Mesenchymal stem cell (in vitro differentiated cells and primary cell): ENCODE measurements around the gene THEM4.

Experiments
- DNase-seq: peaks from one replicate; pipeline ENCODE4 v3.0.0-alpha.2; 2013
- H2AFZ ChIP-seq: one replicate; pipeline ENCODE4 v1.6.1; 2013; ENCODE audit warnings: low read depth, mild to moderate bottlenecking, control low read depth, inconsistent platforms, low read length, moderate library complexity
- H2AK5ac ChIP-seq: 2 replicates; pipeline ENCODE4 v1.6.1; 2013; ENCODE audit warnings: low read length, moderate library complexity, mild to moderate bottlenecking, inconsistent platforms; ENCODE audit not compliant: severe bottlenecking
- H2BK120ac ChIP-seq: one replicate; pipeline ENCODE4 v1.6.1; 2013; ENCODE audit warnings: low read depth, mild to moderate bottlenecking, inconsistent platforms, low read length, moderate library complexity
- H2BK12ac ChIP-seq, 2 experiments: one replicate each; pipeline ENCODE4 v1.6.1; 2013; ENCODE audit warnings: inconsistent platforms in 2 of 2, low read length in 2 of 2, mild to moderate bottlenecking in 2 of 2, moderate library complexity in 2 of 2, control low read depth in 1 of 2
- H2BK15ac ChIP-seq: one replicate; pipeline ENCODE4 v1.6.1; 2013; ENCODE audit warnings: mild to moderate bottlenecking, low read depth, inconsistent platforms; ENCODE audit not compliant: poor library complexity, severe bottlenecking
- H2BK5ac ChIP-seq: 2 replicates; pipeline ENCODE4 v1.6.1; 2013; ENCODE audit warnings: low read depth, mild to moderate bottlenecking, low read length, control low read depth, inconsistent platforms; ENCODE audit not compliant: poor library complexity, severe bottlenecking
- H3K14ac ChIP-seq, 2 experiments: one replicate each; pipeline ENCODE4 v1.6.1; 2013; ENCODE audit warnings: inconsistent platforms in 2 of 2, low read length in 2 of 2, control low read depth in 1 of 2, mild to moderate bottlenecking in 1 of 2, moderate library complexity in 1 of 2
- H3K18ac ChIP-seq, 2 experiments: one replicate each; pipeline ENCODE4 v1.6.1; 2013; ENCODE audit warnings: inconsistent platforms in 2 of 2, low read length in 2 of 2, control low read depth in 1 of 2, low read depth in 1 of 2, mild to moderate bottlenecking in 1 of 2
- H3K23ac ChIP-seq, 2 experiments: one replicate each; pipeline ENCODE4 v1.6.1; 2013; ENCODE audit warnings: inconsistent platforms in 2 of 2, low read length in 2 of 2, mild to moderate bottlenecking in 2 of 2, moderate library complexity in 2 of 2, control low read depth in 1 of 2
- H3K27ac ChIP-seq: 2 replicates; pipeline ENCODE4 v1.5.1; 2013; ENCODE audit warnings: mild to moderate bottlenecking, moderate library complexity, low read length, control low read depth, inconsistent platforms; ENCODE audit not compliant: poor library complexity, severe bottlenecking
- H3K27me3 ChIP-seq, 2 experiments: 2 replicates each; pipeline versions ENCODE4 v1.6.1 to v1.7.0; 2013; ENCODE audit warnings: low read length in 2 of 2, mild to moderate bottlenecking in 2 of 2, moderate library complexity in 2 of 2, control low read depth in 1 of 2, inconsistent platforms in 1 of 2; ENCODE audit not compliant: control insufficient read depth in 1 of 2, insufficient read depth in 1 of 2
- H3K36me3 ChIP-seq, 2 experiments: 2 replicates each; pipeline versions ENCODE4 v1.6.1 to v1.7.0; 2013; ENCODE audit warnings: low read length in 2 of 2, control low read depth in 1 of 2, inconsistent platforms in 1 of 2, low read depth in 1 of 2, mild to moderate bottlenecking in 1 of 2; ENCODE audit not compliant: insufficient read depth in 2 of 2, control insufficient read depth in 1 of 2
- H3K4ac ChIP-seq, 2 experiments: one replicate each; pipeline ENCODE4 v1.6.1; 2013; ENCODE audit warnings: inconsistent platforms in 2 of 2, low read length in 2 of 2, mild to moderate bottlenecking in 2 of 2, moderate library complexity in 2 of 2, control low read depth in 1 of 2, low read depth in 1 of 2
- H3K4me1 ChIP-seq: 2 replicates; pipeline ENCODE4 v1.6.1; 2013; ENCODE audit warnings: low read depth, low read length, control low read depth; ENCODE audit not compliant: control insufficient read depth, insufficient read depth
- H3K4me2 ChIP-seq: 2 replicates; pipeline ENCODE4 v1.6.1; 2013; ENCODE audit warnings: low read length, mild to moderate bottlenecking, inconsistent platforms; ENCODE audit not compliant: poor library complexity, severe bottlenecking
- H3K4me3 ChIP-seq, 2 experiments: 2 replicates each; pipeline versions ENCODE4 v1.5.1 to v1.7.0; 2013; ENCODE audit warnings: low read length in 2 of 2, mild to moderate bottlenecking in 2 of 2, control low read depth in 1 of 2, low read depth in 1 of 2; ENCODE audit not compliant: insufficient read depth in 1 of 2
- H3K79me1 ChIP-seq: replicated peaks from 2 replicates; pipeline ENCODE4 v1.6.1; 2013; ENCODE audit warnings: mild to moderate bottlenecking, control low read depth, low read length, inconsistent platforms; ENCODE audit not compliant: poor library complexity, severe bottlenecking
- H3K9ac ChIP-seq: 2 replicates; pipeline ENCODE4 v1.7.0; 2013; ENCODE audit warnings: mild to moderate bottlenecking, low read length, moderate library complexity
- H3K9me3 ChIP-seq: 2 replicates; pipeline ENCODE4 v1.7.0; 2013; ENCODE audit warnings: mild to moderate bottlenecking, low read length; ENCODE audit not compliant: control insufficient read depth
- H4K8ac ChIP-seq: one replicate; pipeline ENCODE4 v1.6.1; 2013; ENCODE audit warnings: inconsistent platforms, mild to moderate bottlenecking, low read length, moderate library complexity
- H4K91ac ChIP-seq: one replicate; pipeline ENCODE4 v1.6.1; 2013; ENCODE audit warnings: mild to moderate bottlenecking, low read length, inconsistent platforms
- WGBS: methylation state at CpG from one replicate; pipeline ENCODE4 v1.1.7; 2013; ENCODE audit warnings: mixed read lengths; 5-methylcytosine and 5-hydroxymethylcytosine counted together

THEM4 gene

GRCh38 chr1:151867765-151868411, 41.4 kb downstream of the THEM4 start:
- Histone ChIP-seq H2BK5ac (no peak overlapping the region), H2BK12ac (no peak overlapping the region), H3K14ac (no peak overlapping the region), H3K27me3 (peaks cover 0 to 4% of the 10 kb centered on the region in 2 experiments), H3K36me3 (peaks cover 0 to 5% of the 10 kb centered on the region in 2 experiments), H3K4me2 (no peak overlapping the region), H3K23ac (no peak overlapping the region), H3K79me1 (no peaks in the 10 kb centered on the region), H2BK15ac (no peak overlapping the region), H4K91ac (no peak overlapping the region), H2AK5ac (no peak overlapping the region), H4K8ac (no peak overlapping the region), H3K9me3 (no peaks in the 10 kb centered on the region), H3K27ac (no peak overlapping the region), H2AFZ (no peak overlapping the region), H3K18ac (no peak overlapping the region), H3K4me1 (no peaks in the 10 kb centered on the region), H3K4me3 (no peak overlapping the region), H3K4ac (no peak overlapping the region), H2BK120ac (no peak overlapping the region), H3K9ac (peak overlapping the region; percentile 36)
- WGBS: 67% methylated on average over 5 of the region's 7 CpGs
- peak; percentile 46 for DNase-seq

GRCh38 chr1:151867321-151867720, 42.0 kb downstream of the THEM4 start:
- Histone ChIP-seq H4K91ac (no peak overlapping the region), H2AFZ (no peak overlapping the region), H3K27ac (no peak overlapping the region), H3K36me3 (peaks cover 0 to 5% of the 10 kb centered on the region in 2 experiments), H3K4me3 (no peak overlapping the region), H3K27me3 (peaks cover 0 to 9% of the 10 kb centered on the region in 2 experiments), H3K9me3 (no peaks in the 10 kb centered on the region), H3K4ac (no peak overlapping the region), H3K79me1 (no peaks in the 10 kb centered on the region), H2BK12ac (no peak overlapping the region), H3K14ac (no peak overlapping the region), H2BK15ac (no peak overlapping the region), H2BK120ac (no peak overlapping the region), H3K23ac (no peak overlapping the region), H3K9ac (no peak overlapping the region), H3K18ac (no peak overlapping the region), H2BK5ac (no peak overlapping the region), H4K8ac (no peak overlapping the region), H3K4me2 (no peak overlapping the region), H3K4me1 (no peaks in the 10 kb centered on the region), H2AK5ac (no peak overlapping the region)
- DNase-seq: no peak
- WGBS: 83% methylated on average over 2 of the region's 2 CpGs

- Histone ChIP-seq H3K4me1 (no peaks in the 10 kb centered on the region), H3K79me1 (no peaks in the 10 kb centered on the region), H4K8ac (no peak overlapping the region), H3K14ac (no peak overlapping the region), H3K4me3 (no peak overlapping the region), H2AK5ac (no peak overlapping the region), H3K27me3 (peaks cover 0 to 25% of the 10 kb centered on the region in 2 experiments), H2BK12ac (no peak overlapping the region), H3K18ac (no peak overlapping the region), H3K9me3 (no peaks in the 10 kb centered on the region), H3K4me2 (no peak overlapping the region), H3K36me3 (no peaks in the 10 kb centered on the region), H4K91ac (no peak overlapping the region), H3K23ac (no peak overlapping the region), H3K4ac (no peak overlapping the region), H3K27ac (no peak overlapping the region), H2BK5ac (no peak overlapping the region), H3K9ac (no peak overlapping the region), H2BK15ac (no peak overlapping the region), H2BK120ac (no peak overlapping the region), H2AFZ (no peak overlapping the region)
- no peak for DNase-seq
- WGBS: 58% methylated on average over 2 of the region's 2 CpGs
Measured at GRCh38 chr1:151864411-151864810, 44.9 kb downstream of the THEM4 start.

- Histone ChIP-seq H3K4me2 (no peak overlapping the region), H3K27ac (no peak overlapping the region), H3K23ac (no peak overlapping the region), H3K4ac (no peak overlapping the region), H2BK12ac (no peak overlapping the region), H3K14ac (no peak overlapping the region), H3K36me3 (no peaks in the 10 kb centered on the region), H3K4me3 (no peak overlapping the region), H3K18ac (no peak overlapping the region), H3K79me1 (no peaks in the 10 kb centered on the region), H2BK15ac (no peak overlapping the region), H4K91ac (no peak overlapping the region), H3K9ac (no peak overlapping the region), H3K9me3 (no peaks in the 10 kb centered on the region), H2BK120ac (no peak overlapping the region), H3K27me3 (peaks cover 0 to 25% of the 10 kb centered on the region in 2 experiments), H4K8ac (no peak overlapping the region), H2AFZ (no peak overlapping the region), H2BK5ac (no peak overlapping the region), H2AK5ac (no peak overlapping the region), H3K4me1 (no peaks in the 10 kb centered on the region)
- DNase-seq: no peak
Measured at GRCh38 chr1:151862604-151863003, 46.7 kb downstream of the THEM4 start.
